Keratinocyte (primary cell): Measurements from ENCODE around the gene KMT2B. TPM values are rescaled to one million over a fixed set of nuclear protein-coding genes. Genes with fewer than 3 reads are reported as not detected.

Experiments
- DNase-seq: peaks from one replicate; pipeline ENCODE4 v3.0.0-alpha.2; 2011; ENCODE audit warnings: low read depth, missing footprints, low spot score
- FAIRE-seq: peaks from 2 replicates; lab custom pipeline; 2011; peaks lifted over from hg19 to GRCh38; lab: Jason Lieb, UNC
- H2AFZ ChIP-seq: 2 replicates; pipeline ENCODE4 v1.6.0; 2012; ENCODE audit warnings: low read length, control low read depth, inconsistent platforms; ENCODE audit not compliant: control insufficient read depth
- H3K27ac ChIP-seq: 2 replicates; pipeline ENCODE4 v1.5.1; 2011; ENCODE audit warnings: low read length; ENCODE audit not compliant: control insufficient read depth, insufficient read depth
- H3K27me3 ChIP-seq: 3 replicates; pipeline ENCODE4 v1.6.0; 2011; ENCODE audit warnings: low read length; ENCODE audit not compliant: control insufficient read depth, insufficient read depth; ENCODE audit errors: extremely low read depth
- H3K36me3 ChIP-seq, 2 experiments: 2 replicates in 1 of 2; 3 replicates in 1 of 2; pipeline ENCODE4 v1.5.1; 2011; ENCODE audit warnings: low read length in 2 of 2, mild to moderate bottlenecking in 1 of 2; ENCODE audit not compliant: control insufficient read depth in 2 of 2, insufficient read depth in 2 of 2; ENCODE audit errors: extremely low read depth in 1 of 2
- H3K4me1 ChIP-seq: 3 replicates; pipeline ENCODE4 v1.5.1; 2011; ENCODE audit warnings: low read length; ENCODE audit not compliant: control insufficient read depth, insufficient read depth; ENCODE audit errors: extremely low read depth
- H3K4me2 ChIP-seq: 3 replicates; pipeline ENCODE4 v1.6.0; 2011; ENCODE audit warnings: low read depth, low read length; ENCODE audit not compliant: control insufficient read depth, insufficient read depth; ENCODE audit errors: extremely low read depth
- H3K4me3 ChIP-seq, 3 experiments: fragments of 200-600 bp in 1 of 3; sonication (generic) in 1 of 3; 2 replicates in 2 of 3; 3 replicates in 1 of 3; pipeline ENCODE4 v1.5.1; 2011 to 2016; ENCODE audit warnings: low read length in 3 of 3, mild to moderate bottlenecking in 3 of 3, control low read depth in 2 of 3, inconsistent platforms in 1 of 3, low read depth in 1 of 3, mixed read lengths in 1 of 3, mixed run types in 1 of 3, moderate library complexity in 1 of 3; ENCODE audit not compliant: control insufficient read depth in 2 of 3, insufficient read depth in 2 of 3; ENCODE audit errors: extremely low read depth in 1 of 3
- H3K79me2 ChIP-seq: 2 replicates; pipeline ENCODE4 v1.6.0; 2012; ENCODE audit warnings: low read length; ENCODE audit not compliant: control insufficient read depth, insufficient read depth
- H3K9ac ChIP-seq: 3 replicates; pipeline ENCODE4 v1.6.0; 2011; ENCODE audit warnings: low read length; ENCODE audit not compliant: control insufficient read depth, insufficient read depth; ENCODE audit errors: extremely low read depth
- H3K9me1 ChIP-seq: 3 replicates; pipeline ENCODE4 v1.6.0; 2011; ENCODE audit warnings: low read length; ENCODE audit not compliant: control insufficient read depth, insufficient read depth; ENCODE audit errors: extremely low read depth
- H3K9me3 ChIP-seq: 2 replicates; pipeline ENCODE4 v1.5.1; 2012; ENCODE audit warnings: low read depth, low read length; ENCODE audit not compliant: control insufficient read depth
- H4K20me1 ChIP-seq: 3 replicates; pipeline ENCODE4 v1.6.0; 2011; ENCODE audit warnings: low read length; ENCODE audit not compliant: control insufficient read depth, insufficient read depth; ENCODE audit errors: extremely low read depth
- CTCF ChIP-seq, 3 experiments: IDR thresholded peaks in 1 of 3; conservative IDR thresholded peaks in 1 of 3; optimal IDR thresholded peaks in 1 of 3; 2 replicates in 2 of 3; 3 replicates in 1 of 3; pipeline versions ENCODE3 to v1.5.1; 2011; ENCODE audit warnings: low read length in 3 of 3, mild to moderate bottlenecking in 3 of 3, moderate library complexity in 2 of 3, control low read depth in 1 of 3, inconsistent platforms in 1 of 3; ENCODE audit not compliant: insufficient read depth in 2 of 3; ENCODE audit errors: extremely low read depth in 1 of 3
- EZH2 ChIP-seq: IDR thresholded peaks from one replicate; pipeline ENCODE4 v1.6.1; 2012; ENCODE audit warnings: inconsistent platforms, mild to moderate bottlenecking, low read length, moderate library complexity
- dilution Hi-C: fragments of 300-500 bp; cut with MboI; formaldehyde crosslinking; loops from one replicate; pipeline ENCODE4 v1.7.0; 2020; ENCODE audit warnings: low sequenced_read_pairs; ENCODE audit not compliant: extremely low pct_ligation_motif_present
- polyA plus RNA-seq, 5 experiments: library from polyadenylated mRNA; depleted of rRNA in 3 of 5; stranded (reverse) in 3 of 5; stranded (forward) in 1 of 5; unstranded in 1 of 5; fragments of >200 nt; gene quantifications; 1 replicate in 1 of 5; 2 replicates in 3 of 5; 3 replicates in 1 of 5; pipeline versions ENCODE4 v1.2.1 to v1.2.3, GENCODE V29; 2011 to 2012; ENCODE audit warnings: missing spikeins in 2 of 5, low read depth in 1 of 5, low replicate concordance in 1 of 5

The KMT2B gene
- polyA plus RNA-seq, 1 donor (not counting 4 experiments of a cell fraction or from before 2014, with no cell fraction given) = 7.7 TPM

- Histone ChIP-seq H3K4me3 (no peak overlapping the region), H3K9ac (no peak overlapping the region), H4K20me1 (no peaks in the 10 kb centered on the region), H3K9me1 (no peaks in the 10 kb centered on the region), H3K27me3 (no peaks in the 10 kb centered on the region), H2AFZ (no peak overlapping the region), H3K9me3 (no peaks in the 10 kb centered on the region), H3K4me1 (peaks cover 20% of the 10 kb centered on the region), H3K4me2 (no peak overlapping the region), H3K79me2 (peaks cover 4% of the 10 kb centered on the region), H3K36me3 (no peaks in the 10 kb centered on the region), H3K27ac (no peak overlapping the region)
- dilution Hi-C loops = no loop called here
- TF ChIP-seq CTCF (optimal IDR thresholded peaks at IDR 0.05 in 1 of 3, IDR thresholded peaks at IDR 0.05 in 1 of 3, conservative IDR thresholded peaks at IDR 0.05 in 1 of 3; ENCODE audit: extremely low read depth in 1 of 3, insufficient read depth in 2 of 3, low read length in 3 of 3) (no peak), EZH2 (no peak)
- no peak for FAIRE-seq
- DNase-seq = no peak
These were observed 4.3 kb upstream of the KMT2B start for GRCh38 chr19:35713506-35713850.

GRCh38 chr19:35713904-35714495 lies 3.8 kb upstream of the KMT2B start:
- H3K4me3 ChIP-seq = no peak overlapping the region
- H4K20me1 ChIP-seq = no peaks in the 10 kb centered on the region
- H3K27me3 ChIP-seq = no peaks in the 10 kb centered on the region
- DNase-seq (no peak), FAIRE-seq (no peak)
- dilution Hi-C loops = no loop called here
- TF ChIP-seq EZH2 = no peak
- no peak for TF ChIP-seq CTCF (optimal IDR thresholded peaks at IDR 0.05 in 1 of 3, IDR thresholded peaks at IDR 0.05 in 1 of 3, conservative IDR thresholded peaks at IDR 0.05 in 1 of 3; ENCODE audit: extremely low read depth in 1 of 3, insufficient read depth in 2 of 3, low read length in 3 of 3)
- no peak overlapping the region for H3K4me2 ChIP-seq
- peaks cover 22% of the 10 kb centered on the region for H3K4me1 ChIP-seq
- no peaks in the 10 kb centered on the region for H3K9me1 ChIP-seq
- peaks cover 9% of the 10 kb centered on the region for H3K79me2 ChIP-seq
- no peak overlapping the region for H2AFZ ChIP-seq
- no peaks in the 10 kb centered on the region for H3K9me3 ChIP-seq
- H3K27ac ChIP-seq = no peak overlapping the region
- no peak overlapping the region for H3K9ac ChIP-seq
- no peaks in the 10 kb centered on the region for H3K36me3 ChIP-seq
